ENCODE measurements around the gene DAAM1. TPM values are rescaled to one million over a fixed set of nuclear protein-coding genes. Genes with fewer than 3 reads are reported as not detected.

DAAM1 gene
- polyA plus RNA-seq, 3 donors, result 3.2 to 6.3 (median 4.4) TPM

GRCh38 chr14:59359431-59360124 lies 171.1 kb downstream of the DAAM1 start:
- Histone ChIP-seq H4K20me1 (ENCODE audit: insufficient read depth, low read length) (no peaks in the 10 kb centered on the region), H3K79me2 (ENCODE audit: insufficient read depth, low read length) (no peaks in the 10 kb centered on the region), H3K4me2 (replicated peaks; ENCODE audit: extremely low read depth, low read length, poor library complexity, severe bottlenecking) (peak overlapping the region; percentile 47), H3K36me3 (replicated peaks in 1 of 2; ENCODE audit: control insufficient read depth in 1 of 2, insufficient read depth in 2 of 2, low read length in 2 of 2) (peaks cover 0 to 9% of the 10 kb centered on the region in 2 donors), H3K4me1 (ENCODE audit: control insufficient read depth in 1 of 2, insufficient read depth in 2 of 2, low read length in 2 of 2) (peaks cover 34 to 42% of the 10 kb centered on the region in 2 donors), H3K27me3 (ENCODE audit: control insufficient read depth in 2 of 2, insufficient read depth in 2 of 2, low read length in 2 of 2) (no peaks in the 10 kb centered on the region), H2AFZ (ENCODE audit: insufficient read depth, low read depth, low read length, poor library complexity, severe bottlenecking) (no peak overlapping the region), H3K27ac (ENCODE audit: low read depth in 1 of 2, low read length in 2 of 2) (no peak overlapping the region), H3K9me3 (replicated peaks in 1 of 2; ENCODE audit: control insufficient read depth in 1 of 2, insufficient read depth in 1 of 2, low read length in 2 of 2) (no peaks in the 10 kb centered on the region), H3K9ac (ENCODE audit: insufficient read depth, low read length, poor library complexity, severe bottlenecking) (no peak overlapping the region), H3K4me3 (replicated peaks in 1 of 3; ENCODE audit: low read depth in 2 of 3, low read length in 3 of 3) (peak overlapping the region in 1 of 3 experiments; percentile 21)
- no CpG with 5 or more reads among the region's 4 CpGs for WGBS (ENCODE audit: insufficient coverage)
- Mint-ChIP-seq H3K36me3 (peaks cover 17 to 21% of the 10 kb centered on the region in 2 donors), H3K9me3 (no peaks in the 10 kb centered on the region), H3K27me3 (ENCODE audit: low read depth in 3 of 3) (peaks cover 0 to 1% (median 0%) of the 10 kb centered on the region in 3 donors), H3K4me1 (peaks cover 49% of the 10 kb centered on the region), H3K4me3 (peak overlapping the region in 1 of 2 donors; percentile 28), H3K27ac (peak overlapping the region in 1 of 7 donors; percentile 69)
- no peak for TF ChIP-seq CTCF (IDR thresholded peaks at IDR 0.05)
- DNase-seq, result peak in 1 of 3 donors; percentile 42
- intact Hi-C loops (cut with micrococcal nuclease), result no loop called here

- H3K27me3 ChIP-seq (ENCODE audit: control insufficient read depth in 2 of 2, insufficient read depth in 2 of 2, low read length in 2 of 2), result no peaks in the 10 kb centered on the region
- no peak for DNase-seq
- no peak overlapping the region for H3K4me2 ChIP-seq (replicated peaks; ENCODE audit: extremely low read depth, low read length, poor library complexity, severe bottlenecking)
- no peak overlapping the region for H3K9ac ChIP-seq (ENCODE audit: insufficient read depth, low read length, poor library complexity, severe bottlenecking)
- peaks cover 34 to 42% of the 10 kb centered on the region in 2 donors for H3K4me1 ChIP-seq (ENCODE audit: control insufficient read depth in 1 of 2, insufficient read depth in 2 of 2, low read length in 2 of 2)
- H3K27me3 Mint-ChIP-seq (ENCODE audit: low read depth in 3 of 3), result peaks cover 0 to 1% (median 0%) of the 10 kb centered on the region in 3 donors
- H3K36me3 Mint-ChIP-seq, result peaks cover 17 to 23% of the 10 kb centered on the region in 2 donors
- H3K9me3 ChIP-seq (replicated peaks in 1 of 2; ENCODE audit: control insufficient read depth in 1 of 2, insufficient read depth in 1 of 2, low read length in 2 of 2), result no peaks in the 10 kb centered on the region
- H3K9me3 Mint-ChIP-seq, result no peaks in the 10 kb centered on the region
- peaks cover 49% of the 10 kb centered on the region for H3K4me1 Mint-ChIP-seq
- H4K20me1 ChIP-seq (ENCODE audit: insufficient read depth, low read length), result no peaks in the 10 kb centered on the region
- intact Hi-C loops (cut with micrococcal nuclease), result no loop called here
- peak overlapping the region in 1 of 3 experiments; percentile 47 for H3K4me3 ChIP-seq (replicated peaks in 1 of 3; ENCODE audit: low read depth in 2 of 3, low read length in 3 of 3)
- no peak overlapping the region for H3K27ac ChIP-seq (ENCODE audit: low read depth in 1 of 2, low read length in 2 of 2)
- no peaks in the 10 kb centered on the region for H3K79me2 ChIP-seq (ENCODE audit: insufficient read depth, low read length)
- peaks cover 0 to 6% of the 10 kb centered on the region in 2 donors for H3K36me3 ChIP-seq (replicated peaks in 1 of 2; ENCODE audit: control insufficient read depth in 1 of 2, insufficient read depth in 2 of 2, low read length in 2 of 2)
- no peak overlapping the region for H3K4me3 Mint-ChIP-seq
- no peak for TF ChIP-seq CTCF (IDR thresholded peaks at IDR 0.05)
- H2AFZ ChIP-seq (ENCODE audit: insufficient read depth, low read depth, low read length, poor library complexity, severe bottlenecking), result no peak overlapping the region
- H3K27ac Mint-ChIP-seq, result peak overlapping the region in 1 of 7 donors; percentile 5
Observed at GRCh38 chr14:59360233-59360632, 171.8 kb downstream of the DAAM1 start.
